Keratinocyte (primary cell): ENCODE measurements around the gene OR4E2. TPM values are rescaled to one million over a fixed set of nuclear protein-coding genes. Genes with fewer than 3 reads are reported as not detected.

Experiments used
- DNase-seq: peaks from one replicate; pipeline ENCODE4 v3.0.0-alpha.2; 2011; ENCODE audit warnings: low read depth, missing footprints, low spot score
- FAIRE-seq: peaks from 2 replicates; lab custom pipeline; 2011; peaks lifted over from hg19 to GRCh38; lab: Jason Lieb, UNC
- H2AFZ ChIP-seq: 2 replicates; pipeline ENCODE4 v1.6.0; 2012; ENCODE audit warnings: low read length, control low read depth, inconsistent platforms; ENCODE audit not compliant: control insufficient read depth
- H3K27ac ChIP-seq: 2 replicates; pipeline ENCODE4 v1.5.1; 2011; ENCODE audit warnings: low read length; ENCODE audit not compliant: control insufficient read depth, insufficient read depth
- H3K27me3 ChIP-seq: 3 replicates; pipeline ENCODE4 v1.6.0; 2011; ENCODE audit warnings: low read length; ENCODE audit not compliant: control insufficient read depth, insufficient read depth; ENCODE audit errors: extremely low read depth
- H3K36me3 ChIP-seq, 2 experiments: 2 replicates in 1 of 2; 3 replicates in 1 of 2; pipeline ENCODE4 v1.5.1; 2011; ENCODE audit warnings: low read length in 2 of 2, mild to moderate bottlenecking in 1 of 2; ENCODE audit not compliant: control insufficient read depth in 2 of 2, insufficient read depth in 2 of 2; ENCODE audit errors: extremely low read depth in 1 of 2
- H3K4me1 ChIP-seq: 3 replicates; pipeline ENCODE4 v1.5.1; 2011; ENCODE audit warnings: low read length; ENCODE audit not compliant: control insufficient read depth, insufficient read depth; ENCODE audit errors: extremely low read depth
- H3K4me2 ChIP-seq: 3 replicates; pipeline ENCODE4 v1.6.0; 2011; ENCODE audit warnings: low read depth, low read length; ENCODE audit not compliant: control insufficient read depth, insufficient read depth; ENCODE audit errors: extremely low read depth
- H3K4me3 ChIP-seq, 3 experiments: fragments of 200-600 bp in 1 of 3; sonication (generic) in 1 of 3; 2 replicates in 2 of 3; 3 replicates in 1 of 3; pipeline ENCODE4 v1.5.1; 2011 to 2016; ENCODE audit warnings: low read length in 3 of 3, mild to moderate bottlenecking in 3 of 3, control low read depth in 2 of 3, inconsistent platforms in 1 of 3, low read depth in 1 of 3, mixed read lengths in 1 of 3, mixed run types in 1 of 3, moderate library complexity in 1 of 3; ENCODE audit not compliant: control insufficient read depth in 2 of 3, insufficient read depth in 2 of 3; ENCODE audit errors: extremely low read depth in 1 of 3
- H3K79me2 ChIP-seq: 2 replicates; pipeline ENCODE4 v1.6.0; 2012; ENCODE audit warnings: low read length; ENCODE audit not compliant: control insufficient read depth, insufficient read depth
- H3K9ac ChIP-seq: 3 replicates; pipeline ENCODE4 v1.6.0; 2011; ENCODE audit warnings: low read length; ENCODE audit not compliant: control insufficient read depth, insufficient read depth; ENCODE audit errors: extremely low read depth
- H3K9me1 ChIP-seq: 3 replicates; pipeline ENCODE4 v1.6.0; 2011; ENCODE audit warnings: low read length; ENCODE audit not compliant: control insufficient read depth, insufficient read depth; ENCODE audit errors: extremely low read depth
- H3K9me3 ChIP-seq: 2 replicates; pipeline ENCODE4 v1.5.1; 2012; ENCODE audit warnings: low read depth, low read length; ENCODE audit not compliant: control insufficient read depth
- H4K20me1 ChIP-seq: 3 replicates; pipeline ENCODE4 v1.6.0; 2011; ENCODE audit warnings: low read length; ENCODE audit not compliant: control insufficient read depth, insufficient read depth; ENCODE audit errors: extremely low read depth
- CTCF ChIP-seq, 3 experiments: IDR thresholded peaks in 1 of 3; conservative IDR thresholded peaks in 1 of 3; optimal IDR thresholded peaks in 1 of 3; 2 replicates in 2 of 3; 3 replicates in 1 of 3; pipeline versions ENCODE3 to v1.5.1; 2011; ENCODE audit warnings: low read length in 3 of 3, mild to moderate bottlenecking in 3 of 3, moderate library complexity in 2 of 3, control low read depth in 1 of 3, inconsistent platforms in 1 of 3; ENCODE audit not compliant: insufficient read depth in 2 of 3; ENCODE audit errors: extremely low read depth in 1 of 3
- EZH2 ChIP-seq: IDR thresholded peaks from one replicate; pipeline ENCODE4 v1.6.1; 2012; ENCODE audit warnings: inconsistent platforms, mild to moderate bottlenecking, low read length, moderate library complexity
- dilution Hi-C: fragments of 300-500 bp; cut with MboI; formaldehyde crosslinking; loops from one replicate; pipeline ENCODE4 v1.7.0; 2020; ENCODE audit warnings: low sequenced_read_pairs; ENCODE audit not compliant: extremely low pct_ligation_motif_present
- polyA plus RNA-seq, 5 experiments: library from polyadenylated mRNA; depleted of rRNA in 3 of 5; stranded (reverse) in 3 of 5; stranded (forward) in 1 of 5; unstranded in 1 of 5; fragments of >200 nt; gene quantifications; 1 replicate in 1 of 5; 2 replicates in 3 of 5; 3 replicates in 1 of 5; pipeline versions ENCODE4 v1.2.1 to v1.2.3, GENCODE V29; 2011 to 2012; ENCODE audit warnings: missing spikeins in 2 of 5, low read depth in 1 of 5, low replicate concordance in 1 of 5

The OR4E2 gene
- polyA plus RNA-seq, 1 donor (not counting 4 experiments of a cell fraction or from before 2014, with no cell fraction given), result not detected

GRCh38 chr14:21699551-21699950, 45.9 kb downstream of the OR4E2 start:
- Histone ChIP-seq H3K4me3 (no peak overlapping the region), H3K27me3 (no peaks in the 10 kb centered on the region), H3K27ac (no peak overlapping the region), H3K9me1 (no peaks in the 10 kb centered on the region), H3K9me3 (no peaks in the 10 kb centered on the region), H3K4me1 (no peaks in the 10 kb centered on the region), H4K20me1 (no peaks in the 10 kb centered on the region), H3K79me2 (no peaks in the 10 kb centered on the region), H3K4me2 (no peak overlapping the region), H2AFZ (no peak overlapping the region), H3K9ac (no peak overlapping the region), H3K36me3 (no peaks in the 10 kb centered on the region)
- dilution Hi-C loops, result no loop called here
- TF ChIP-seq EZH2, result no peak
- no peak for TF ChIP-seq CTCF (optimal IDR thresholded peaks at IDR 0.05 in 1 of 3, IDR thresholded peaks at IDR 0.05 in 1 of 3, conservative IDR thresholded peaks at IDR 0.05 in 1 of 3; ENCODE audit: extremely low read depth in 1 of 3, insufficient read depth in 2 of 3, low read length in 3 of 3)
- FAIRE-seq, result no peak
- no peak for DNase-seq

- no peaks in the 10 kb centered on the region for H3K79me2 ChIP-seq
- no peaks in the 10 kb centered on the region for H3K4me1 ChIP-seq
- dilution Hi-C loops, result no loop called here
- no peak overlapping the region for H3K9ac ChIP-seq
- H3K9me1 ChIP-seq, result no peaks in the 10 kb centered on the region
- no peak overlapping the region for H3K4me2 ChIP-seq
- no peaks in the 10 kb centered on the region for H4K20me1 ChIP-seq
- no peak overlapping the region for H3K4me3 ChIP-seq
- DNase-seq, result no peak
- TF ChIP-seq CTCF (optimal IDR thresholded peaks at IDR 0.05 in 1 of 3, IDR thresholded peaks at IDR 0.05 in 1 of 3, conservative IDR thresholded peaks at IDR 0.05 in 1 of 3; ENCODE audit: extremely low read depth in 1 of 3, insufficient read depth in 2 of 3, low read length in 3 of 3) (no peak), EZH2 (no peak)
- H3K36me3 ChIP-seq, result no peaks in the 10 kb centered on the region
- FAIRE-seq, result no peak
- H2AFZ ChIP-seq, result no peak overlapping the region
- no peaks in the 10 kb centered on the region for H3K9me3 ChIP-seq
- H3K27ac ChIP-seq, result no peak overlapping the region
- H3K27me3 ChIP-seq, result no peaks in the 10 kb centered on the region
Measured at GRCh38 chr14:21702316-21702715, 48.7 kb downstream of the OR4E2 start.
